IPS DF 19.7 (cell line): Measurements from ENCODE around the gene EFHC1.
"Not testable (repeated sequence)": the region's sequence is repeated elsewhere in the genome, so short reads cannot be mapped to it uniquely, and the experiment has no call there.

Experiments used
- DNase-seq: peaks from one replicate; pipeline ENCODE4 v3.0.0-alpha.2; 2013; ENCODE audit warnings: low read depth, low spot score

The EFHC1 gene

DNA sequence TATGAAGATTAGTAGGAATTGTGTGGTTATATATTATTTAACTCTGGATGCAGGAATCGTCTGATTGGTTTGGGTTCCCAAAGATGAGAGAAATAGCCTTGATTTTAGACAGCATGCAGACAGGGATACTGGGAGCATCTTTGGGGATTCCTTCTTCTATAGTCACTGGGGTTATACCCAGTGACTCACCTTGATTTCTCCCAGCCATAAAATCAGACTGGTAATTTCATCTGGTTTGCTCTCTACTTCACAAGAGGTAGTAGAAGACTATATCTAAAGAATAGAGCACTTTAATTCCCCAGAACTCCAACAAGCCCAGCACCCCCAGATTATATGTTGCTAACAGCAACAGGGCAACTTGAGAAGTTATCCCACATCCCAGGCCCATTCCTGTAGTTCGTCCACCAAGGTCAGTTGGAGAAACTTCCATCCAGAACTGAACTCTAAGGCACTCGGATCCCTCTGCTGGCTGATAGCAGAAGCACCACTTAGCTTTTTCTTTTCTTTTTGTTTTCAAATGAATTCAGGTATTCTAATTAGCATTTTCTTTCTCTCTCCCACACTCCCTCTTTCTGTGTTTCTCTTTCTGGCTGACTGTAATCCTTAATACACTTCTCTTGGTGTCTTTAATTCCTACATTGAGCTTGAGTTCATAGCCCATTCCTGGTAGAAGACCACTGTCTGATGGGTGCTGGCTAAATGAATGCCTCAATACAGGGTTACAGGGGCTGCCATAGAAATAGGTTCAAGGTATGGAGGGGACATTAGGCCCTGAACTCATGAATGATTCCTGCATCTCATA lies 20.4 kb upstream of the EFHC1 start:
- DNase-seq = no peak

DNA sequence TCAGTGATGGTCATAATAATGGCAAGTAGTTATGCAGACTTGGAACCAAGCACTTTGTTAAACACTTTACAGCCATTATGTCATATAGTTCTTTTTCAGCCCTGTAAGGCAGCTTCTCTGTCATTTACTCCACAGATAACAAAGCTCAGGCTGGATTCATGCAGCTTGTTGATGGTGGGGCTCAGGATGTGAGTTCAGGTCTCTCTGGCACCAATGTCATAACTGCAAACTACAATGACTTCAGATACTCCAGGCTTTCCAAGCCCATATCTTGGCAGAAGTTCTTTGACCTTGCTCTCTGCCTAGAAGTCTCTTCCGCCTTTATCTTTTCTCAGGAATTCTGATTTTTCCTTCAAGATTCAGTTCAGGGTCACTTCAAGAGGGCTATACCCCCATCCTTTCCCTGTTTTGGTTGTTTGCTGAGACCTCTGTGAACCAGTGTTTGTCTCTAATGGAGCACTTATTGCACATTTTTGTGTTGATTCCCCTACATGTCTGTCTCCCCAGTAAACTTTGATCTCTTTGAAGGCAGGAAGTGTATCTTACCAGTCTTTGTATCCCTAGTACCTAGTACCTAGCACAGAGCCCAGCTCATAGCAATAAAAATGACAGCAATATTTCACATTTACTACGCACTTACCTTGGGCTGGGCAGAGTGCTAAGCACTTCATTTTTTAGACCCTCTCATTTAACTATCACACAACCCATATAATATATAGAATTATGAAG lies 19.7 kb upstream of the EFHC1 start:
- no peak for DNase-seq

DNA sequence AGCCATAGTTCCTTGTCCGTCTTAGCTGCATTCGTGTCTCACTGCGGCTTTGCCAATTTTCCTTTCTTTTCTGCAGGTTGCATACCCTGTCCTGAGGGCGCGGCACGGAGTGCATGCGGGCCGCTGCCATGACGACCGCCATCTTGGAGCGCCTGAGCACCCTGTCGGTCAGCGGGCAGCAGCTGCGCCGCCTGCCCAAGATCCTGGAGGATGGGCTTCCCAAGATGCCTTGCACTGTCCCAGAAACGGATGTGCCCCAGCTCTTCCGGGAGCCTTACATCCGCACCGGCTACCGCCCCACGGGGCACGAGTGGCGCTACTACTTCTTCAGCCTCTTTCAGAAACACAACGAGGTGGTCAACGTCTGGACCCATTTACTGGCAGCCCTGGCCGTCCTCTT lies 17.1 kb upstream of the EFHC1 start:
- no peak for DNase-seq

DNA sequence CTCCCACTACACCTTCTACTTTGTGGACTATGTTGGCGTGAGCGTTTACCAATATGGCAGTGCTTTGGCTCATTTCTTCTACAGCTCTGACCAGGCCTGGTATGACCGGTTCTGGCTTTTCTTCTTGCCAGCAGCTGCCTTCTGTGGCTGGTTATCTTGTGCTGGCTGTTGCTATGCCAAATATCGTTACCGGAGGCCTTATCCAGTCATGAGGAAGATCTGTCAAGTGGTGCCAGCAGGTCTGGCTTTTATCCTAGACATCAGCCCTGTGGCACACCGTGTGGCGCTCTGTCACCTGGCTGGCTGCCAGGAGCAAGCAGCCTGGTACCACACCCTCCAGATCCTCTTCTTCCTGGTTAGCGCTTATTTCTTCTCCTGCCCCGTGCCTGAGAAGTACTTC lies 16.5 kb upstream of the EFHC1 start:
- no peak for DNase-seq

DNA sequence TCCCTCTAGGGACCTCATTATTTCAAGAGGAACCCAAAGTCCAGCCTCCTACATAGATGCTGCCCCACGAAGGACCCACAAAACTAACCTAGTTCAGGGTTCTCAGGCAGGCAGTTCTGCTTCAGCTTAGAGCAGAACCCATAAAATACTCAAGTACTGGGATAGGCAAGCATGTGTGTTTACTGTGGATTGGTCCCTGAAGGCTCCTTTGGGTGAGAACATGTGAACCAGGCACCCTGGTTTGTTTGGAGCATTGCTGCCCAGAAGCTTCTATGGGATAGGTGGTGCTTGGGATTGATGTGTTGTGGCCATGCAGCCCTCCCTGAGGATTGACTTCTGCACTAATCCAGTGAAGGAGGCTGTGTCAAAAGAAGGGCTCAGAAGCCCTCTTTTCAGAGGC lies 14.9 kb upstream of the EFHC1 start:
- no peak for DNase-seq

DNA sequence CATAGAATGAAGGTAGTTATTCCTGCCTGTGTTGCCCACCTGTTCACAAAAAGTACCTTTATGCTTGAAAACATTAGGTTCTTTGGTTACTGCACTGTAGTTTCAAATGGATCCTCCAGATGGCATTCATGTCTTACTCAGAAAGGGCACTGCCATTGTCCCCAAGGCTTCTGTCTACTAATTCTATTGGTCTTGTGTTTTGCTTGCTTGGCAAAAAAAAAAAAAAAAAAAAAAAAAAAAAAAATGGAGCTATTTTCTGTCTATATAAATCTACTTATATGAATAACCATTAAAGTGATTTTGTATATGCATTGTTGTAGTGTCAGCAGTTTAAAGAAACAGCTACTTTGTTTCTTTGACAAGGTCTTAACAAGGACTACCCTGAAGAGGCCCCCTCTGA lies 12.7 kb upstream of the EFHC1 start:
- DNase-seq = no peak

DNA sequence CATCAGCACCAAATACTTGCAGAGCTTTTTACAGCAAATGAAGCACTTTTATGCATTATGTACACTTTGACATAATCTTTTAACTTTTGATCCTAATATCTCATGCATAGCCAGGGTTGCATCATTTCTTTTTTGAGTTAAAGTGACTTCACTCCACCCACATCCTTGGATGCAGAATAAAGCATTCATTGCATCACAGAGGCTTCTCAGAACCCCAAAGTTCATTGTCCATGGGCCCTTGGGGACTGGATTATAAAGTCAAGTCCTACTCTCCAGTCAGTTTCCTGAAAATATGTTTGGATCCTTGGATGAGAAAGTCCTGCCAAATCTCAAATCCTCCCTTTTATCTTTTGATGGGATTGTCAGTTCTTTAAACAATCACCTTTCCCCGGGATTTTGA lies 10.6 kb upstream of the EFHC1 start:
- DNase-seq = no peak

GRCh38 chr6:52410979-52411378 lies 9.2 kb upstream of the EFHC1 start:
- no peak for DNase-seq

DNA sequence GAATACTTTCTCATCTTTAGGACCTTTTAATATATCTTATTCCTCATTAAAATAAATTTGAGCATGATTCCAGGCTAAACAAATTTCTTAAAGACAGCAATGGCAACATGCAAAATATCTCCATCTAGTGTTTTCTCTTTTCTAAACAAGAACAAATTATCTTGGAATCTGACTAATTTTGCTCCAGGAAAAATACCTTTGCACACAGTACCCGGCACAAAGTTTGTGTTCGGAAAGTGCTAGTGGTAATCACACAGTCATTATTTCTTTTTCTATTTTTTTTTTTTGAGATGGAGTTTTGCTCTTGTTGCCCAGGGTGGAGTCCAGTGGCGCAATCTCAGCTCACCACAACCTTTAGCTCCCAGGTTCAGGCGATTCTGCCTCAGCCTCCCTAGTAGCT lies 8.2 kb upstream of the EFHC1 start:
- no peak for DNase-seq

DNA sequence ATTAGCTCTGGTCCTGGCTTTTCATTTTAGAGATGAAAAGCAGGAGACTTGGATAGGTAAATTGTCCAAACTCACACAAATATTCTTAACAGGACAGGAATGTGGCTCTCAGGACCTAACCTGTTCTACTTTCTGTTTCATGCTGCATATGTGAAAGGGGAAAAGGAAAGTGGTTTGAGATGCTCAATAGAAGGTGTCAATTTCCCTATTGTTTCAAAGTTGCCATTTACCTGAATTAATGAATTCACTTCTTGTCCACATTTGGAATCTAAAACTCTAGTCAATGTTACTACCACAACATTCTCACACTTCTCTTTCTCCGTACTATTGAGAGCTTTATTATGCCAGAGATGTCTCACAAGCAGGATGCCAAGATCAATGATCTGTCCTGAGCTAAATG lies 4.8 kb upstream of the EFHC1 start:
- no peak for DNase-seq

- no peak for DNase-seq
These were observed 4.1 kb upstream of the EFHC1 start for GRCh38 chr6:52415917-52416628.

GRCh38 chr6:52416629-52417151 lies 3.5 kb upstream of the EFHC1 start:
- DNase-seq = peak; percentile 47

DNA sequence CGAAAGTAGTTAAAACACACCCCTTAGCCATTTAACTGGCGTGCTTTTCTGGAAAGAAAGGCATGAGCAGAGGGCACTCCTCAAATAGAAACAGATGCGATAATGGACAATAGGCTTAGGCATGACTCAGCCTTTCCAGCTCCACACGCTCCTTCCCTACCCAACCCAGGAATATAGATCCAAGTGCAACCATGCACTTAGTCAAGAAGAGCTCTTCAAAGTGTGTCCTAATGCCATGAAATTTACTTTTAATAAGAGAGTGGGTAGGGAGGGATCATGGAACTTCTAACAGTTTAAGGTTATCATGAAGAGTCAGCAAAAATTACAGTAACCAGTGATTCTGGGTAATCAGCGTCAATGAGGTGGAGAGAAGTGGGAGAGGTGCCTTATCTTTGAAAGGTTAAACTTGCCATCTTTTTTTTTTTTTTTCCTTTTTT lies 2.4 kb upstream of the EFHC1 start:
- no peak for DNase-seq

DNA sequence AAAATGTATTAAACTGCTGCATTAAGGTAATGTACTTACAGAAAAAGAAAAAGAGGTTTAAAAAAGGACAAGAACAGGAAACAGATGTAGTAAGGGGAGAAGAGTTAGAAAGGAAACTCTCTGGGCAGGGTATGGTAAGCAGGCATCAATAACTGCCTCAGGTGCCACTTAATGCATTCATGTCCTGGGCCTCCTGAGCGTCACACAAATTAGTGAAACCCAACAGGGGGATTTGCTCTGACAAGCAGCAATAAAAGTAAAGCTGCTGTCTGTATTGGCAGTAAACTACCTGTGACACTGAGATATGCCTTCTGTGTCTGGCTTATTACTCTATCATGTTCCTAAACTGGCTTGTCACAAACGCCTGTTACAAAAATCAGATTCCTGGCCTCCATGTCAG lies 1.5 kb upstream of the EFHC1 start:
- DNase-seq = no peak

GRCh38 chr6:52420668-52421358 lies 671 bp downstream of the EFHC1 start:
- no peak for DNase-seq

DNA sequence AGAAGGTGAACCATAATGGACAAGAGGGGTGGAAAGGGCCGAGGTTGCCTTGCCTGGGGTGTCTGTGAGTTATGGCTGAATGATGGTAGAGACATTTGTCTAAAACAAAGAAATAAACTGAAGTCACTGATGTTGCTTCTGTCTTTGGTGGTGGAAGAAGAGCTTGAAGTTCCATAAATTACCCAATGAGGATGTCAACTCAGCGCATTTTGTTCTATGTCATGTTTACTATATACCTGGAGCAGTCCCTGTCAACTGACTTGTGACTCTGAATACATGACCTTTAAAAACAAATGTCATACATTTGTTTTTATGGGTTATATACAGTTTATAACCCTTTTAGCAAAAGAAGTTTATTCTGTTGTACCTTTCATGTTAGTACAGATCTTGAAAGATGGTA lies 2.0 kb downstream of the EFHC1 start:
- DNase-seq = no peak

DNA sequence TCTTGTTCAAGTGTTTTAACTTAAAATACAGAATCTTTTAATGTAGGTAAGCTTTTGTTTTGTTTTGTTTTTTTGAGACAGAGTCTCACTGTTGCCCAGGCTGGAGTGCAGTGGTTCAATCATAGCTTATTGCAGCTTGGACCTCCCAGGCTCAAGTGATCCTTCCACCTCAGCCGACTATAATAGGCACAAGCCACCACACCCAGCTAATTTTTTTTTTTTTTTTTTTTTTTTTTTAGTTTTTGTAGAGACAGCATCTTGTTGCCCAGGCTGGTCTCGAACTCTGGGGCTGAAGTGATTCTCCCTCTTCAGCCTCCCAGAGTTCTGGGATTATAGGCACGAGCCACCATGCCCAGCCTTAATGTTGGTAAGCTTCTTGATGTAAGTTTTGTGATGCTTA lies 3.3 kb downstream of the EFHC1 start:
- DNase-seq = no peak

DNA sequence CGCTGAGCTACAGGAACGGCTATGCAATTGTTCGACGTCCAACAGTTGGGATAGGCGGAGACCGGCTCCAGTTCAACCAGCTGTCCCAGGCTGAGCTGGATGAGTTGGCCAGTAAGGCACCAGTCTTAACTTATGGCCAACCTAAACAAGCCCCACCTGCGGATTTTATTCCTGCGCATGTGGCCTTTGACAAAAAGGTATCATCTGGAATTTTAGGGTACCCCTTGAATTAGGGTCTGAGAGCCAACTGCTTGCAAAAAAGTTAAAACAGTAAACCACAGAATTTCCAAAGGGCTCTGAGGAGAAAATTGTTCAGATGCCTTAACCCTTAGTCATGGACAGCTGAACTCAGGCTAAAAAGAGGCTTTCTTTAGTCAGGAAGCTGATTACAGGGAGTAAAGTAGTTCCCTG lies 3.8 kb downstream of the EFHC1 start:
- DNase-seq = no peak

- no peak for DNase-seq
These were observed 4.4 kb downstream of the EFHC1 start for GRCh38 chr6:52424513-52424912.

GRCh38 chr6:52426667-52427066 lies 6.5 kb downstream of the EFHC1 start:
- no peak for DNase-seq

GRCh38 chr6:52433294-52433693 lies 13.2 kb downstream of the EFHC1 start:
- not testable (repeated sequence) for DNase-seq

GRCh38 chr6:52435345-52435744 lies 15.2 kb downstream of the EFHC1 start:
- no peak for DNase-seq
